ENCODE data around the gene SPP1. TPM values are rescaled to one million over a fixed set of nuclear protein-coding genes. Genes with fewer than 3 reads are reported as not detected.
A peak's percentile ranks its signal among the peaks of the same experiment; 100 is the strongest.

The SPP1 gene
- total RNA-seq, 1 donor from 2014 or later, result 13.5 TPM

GRCh38 chr4:88012647-88013046 lies 37.1 kb downstream of the SPP1 start:
- Mint-ChIP-seq H3K9me3 (ENCODE audit: low read depth) (no peaks in the 10 kb centered on the region), H3K4me3 (ENCODE audit: unreplicated experiment) (no peak overlapping the region), H3K27ac (ENCODE audit: unreplicated experiment) (no peak overlapping the region), H3K36me3 (ENCODE audit: low read depth) (no peaks in the 10 kb centered on the region), H3K27me3 (ENCODE audit: low read depth) (no peaks in the 10 kb centered on the region), H3K4me1 (ENCODE audit: low read depth) (peaks cover 85% of the 10 kb centered on the region)
- no peak for TF ChIP-seq CTCF (IDR thresholded peaks at IDR 0.05)
- DNase-seq (ENCODE audit: low spot score), result no peak

- TF ChIP-seq CTCF (IDR thresholded peaks at IDR 0.05), result no peak
- Mint-ChIP-seq H3K4me3 (ENCODE audit: unreplicated experiment) (no peak overlapping the region), H3K4me1 (ENCODE audit: low read depth) (peaks cover 92% of the 10 kb centered on the region), H3K27me3 (ENCODE audit: low read depth) (no peaks in the 10 kb centered on the region), H3K36me3 (ENCODE audit: low read depth) (no peaks in the 10 kb centered on the region), H3K27ac (ENCODE audit: unreplicated experiment) (no peak overlapping the region), H3K9me3 (ENCODE audit: low read depth) (no peaks in the 10 kb centered on the region)
- no peak for DNase-seq (ENCODE audit: low spot score)
Measured at GRCh38 chr4:88014386-88014905, 38.9 kb downstream of the SPP1 start.

- Mint-ChIP-seq H3K4me3 (ENCODE audit: unreplicated experiment) (no peak overlapping the region), H3K27ac (ENCODE audit: unreplicated experiment) (peak overlapping the region; percentile 94), H3K4me1 (ENCODE audit: low read depth) (peaks cover 85% of the 10 kb centered on the region)
Measured at GRCh38 chr4:88015659-88016295, 40.3 kb downstream of the SPP1 start.

GRCh38 chr4:88017516-88018297 lies 42.2 kb downstream of the SPP1 start:
- DNase-seq (ENCODE audit: low spot score), result no peak
- H3K27me3 Mint-ChIP-seq (ENCODE audit: low read depth), result no peaks in the 10 kb centered on the region
- peak overlapping the region; percentile 94 for H3K27ac Mint-ChIP-seq (ENCODE audit: unreplicated experiment)
- no peak for TF ChIP-seq CTCF (IDR thresholded peaks at IDR 0.05)
- H3K4me3 Mint-ChIP-seq (ENCODE audit: unreplicated experiment), result peak overlapping the region; percentile 2
- peaks cover 69% of the 10 kb centered on the region for H3K4me1 Mint-ChIP-seq (ENCODE audit: low read depth)
- no peaks in the 10 kb centered on the region for H3K9me3 Mint-ChIP-seq (ENCODE audit: low read depth)
- peaks cover 5% of the 10 kb centered on the region for H3K36me3 Mint-ChIP-seq (ENCODE audit: low read depth)

More at GRCh38 chr4:88015659-88016295, 40.3 kb downstream of the SPP1 start:
- H3K27me3 Mint-ChIP-seq (ENCODE audit: low read depth), result no peaks in the 10 kb centered on the region
- no peaks in the 10 kb centered on the region for H3K9me3 Mint-ChIP-seq (ENCODE audit: low read depth)
- TF ChIP-seq CTCF (IDR thresholded peaks at IDR 0.05), result no peak
- no peaks in the 10 kb centered on the region for H3K36me3 Mint-ChIP-seq (ENCODE audit: low read depth)
- DNase-seq (ENCODE audit: low spot score), result no peak

- peaks cover 62% of the 10 kb centered on the region for H3K4me1 Mint-ChIP-seq (ENCODE audit: low read depth)
- no peaks in the 10 kb centered on the region for H3K9me3 Mint-ChIP-seq (ENCODE audit: low read depth)
- H3K27me3 Mint-ChIP-seq (ENCODE audit: low read depth), result no peaks in the 10 kb centered on the region
- no peak for DNase-seq (ENCODE audit: low spot score)
- TF ChIP-seq CTCF (IDR thresholded peaks at IDR 0.05), result no peak
- peak overlapping the region; percentile 94 for H3K27ac Mint-ChIP-seq (ENCODE audit: unreplicated experiment)
- peaks cover 6% of the 10 kb centered on the region for H3K36me3 Mint-ChIP-seq (ENCODE audit: low read depth)
- H3K4me3 Mint-ChIP-seq (ENCODE audit: unreplicated experiment), result peak overlapping the region; percentile 14
Measured at GRCh38 chr4:88018466-88018865, 43.0 kb downstream of the SPP1 start.

Measured in chondrocyte (in vitro differentiated cells).